ENCODE results near the gene FAM187B. TPM values are rescaled to one million over a fixed set of nuclear protein-coding genes. Genes with fewer than 3 reads are reported as not detected.

FAM187B gene
- total RNA-seq, 1 donor from 2014 or later, result not detected

- H3K4me1 ChIP-seq, result peaks cover 46% of the 10 kb centered on the region
- H3K4me3 ChIP-seq, result no peak overlapping the region
- no peaks in the 10 kb centered on the region for H3K36me3 ChIP-seq
- H3K27ac ChIP-seq, result no peak overlapping the region
- no peaks in the 10 kb centered on the region for H3K27me3 ChIP-seq
- intact Hi-C loops (cut with DNase I), result no loop called here
- TF ChIP-seq POLR2A (IDR thresholded peaks at IDR 0.05) (no peak), POLR2AphosphoS5 (IDR thresholded peaks at IDR 0.05; ENCODE audit: insufficient read depth in 1 of 2, low read depth in 1 of 2) (no peak)
- TF ChIP-seq, protein P1, sequence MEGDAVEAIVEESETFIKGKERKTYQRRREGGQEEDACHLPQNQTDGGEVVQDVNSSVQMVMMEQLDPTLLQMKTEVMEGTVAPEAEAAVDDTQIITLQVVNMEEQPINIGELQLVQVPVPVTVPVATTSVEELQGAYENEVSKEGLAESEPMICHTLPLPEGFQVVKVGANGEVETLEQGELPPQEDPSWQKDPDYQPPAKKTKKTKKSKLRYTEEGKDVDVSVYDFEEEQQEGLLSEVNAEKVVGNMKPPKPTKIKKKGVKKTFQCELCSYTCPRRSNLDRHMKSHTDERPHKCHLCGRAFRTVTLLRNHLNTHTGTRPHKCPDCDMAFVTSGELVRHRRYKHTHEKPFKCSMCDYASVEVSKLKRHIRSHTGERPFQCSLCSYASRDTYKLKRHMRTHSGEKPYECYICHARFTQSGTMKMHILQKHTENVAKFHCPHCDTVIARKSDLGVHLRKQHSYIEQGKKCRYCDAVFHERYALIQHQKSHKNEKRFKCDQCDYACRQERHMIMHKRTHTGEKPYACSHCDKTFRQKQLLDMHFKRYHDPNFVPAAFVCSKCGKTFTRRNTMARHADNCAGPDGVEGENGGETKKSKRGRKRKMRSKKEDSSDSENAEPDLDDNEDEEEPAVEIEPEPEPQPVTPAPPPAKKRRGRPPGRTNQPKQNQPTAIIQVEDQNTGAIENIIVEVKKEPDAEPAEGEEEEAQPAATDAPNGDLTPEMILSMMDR (IDR thresholded peaks at IDR 0.05), result no peak
- peak; percentile 88 to 93 for DNase-seq (ENCODE audit: extremely low spot score in 2 of 2)
- H3K9me3 ChIP-seq, result no peaks in the 10 kb centered on the region
These were observed 33.7 kb upstream of the FAM187B start for GRCh38 chr19:35262101-35262761.

GRCh38 chr19:35261356-35262100 is 33.0 kb upstream of the FAM187B start:
- intact Hi-C loops (cut with DNase I), result no loop called here
- Histone ChIP-seq H3K27me3 (no peaks in the 10 kb centered on the region), H3K27ac (no peak overlapping the region), H3K9me3 (no peaks in the 10 kb centered on the region), H3K4me3 (no peak overlapping the region), H3K4me1 (peaks cover 39% of the 10 kb centered on the region), H3K36me3 (no peaks in the 10 kb centered on the region)
- TF ChIP-seq, protein P1 (IDR thresholded peaks at IDR 0.05), result no peak
- TF ChIP-seq POLR2A (IDR thresholded peaks at IDR 0.05) (no peak), POLR2AphosphoS5 (IDR thresholded peaks at IDR 0.05; ENCODE audit: insufficient read depth in 1 of 2, low read depth in 1 of 2) (no peak)
- DNase-seq (ENCODE audit: extremely low spot score in 2 of 2), result peak; percentile 25 to 77

GRCh38 chr19:35260694-35261304 is 32.3 kb upstream of the FAM187B start:
- intact Hi-C loops (cut with DNase I), result no loop called here
- Histone ChIP-seq H3K27ac (no peak overlapping the region), H3K4me3 (no peak overlapping the region), H3K9me3 (no peaks in the 10 kb centered on the region), H3K4me1 (peaks cover 31% of the 10 kb centered on the region), H3K36me3 (no peaks in the 10 kb centered on the region), H3K27me3 (no peaks in the 10 kb centered on the region)
- DNase-seq (ENCODE audit: extremely low spot score in 2 of 2), result peak; percentile 28 to 58
- TF ChIP-seq POLR2AphosphoS5 (IDR thresholded peaks at IDR 0.05; ENCODE audit: insufficient read depth in 1 of 2, low read depth in 1 of 2) (no peak), POLR2A (IDR thresholded peaks at IDR 0.05) (no peak)
- TF ChIP-seq, protein P1 (IDR thresholded peaks at IDR 0.05), result no peak

- Histone ChIP-seq H3K27ac (no peak overlapping the region), H3K36me3 (no peaks in the 10 kb centered on the region), H3K4me1 (peaks cover 6% of the 10 kb centered on the region), H3K9me3 (no peaks in the 10 kb centered on the region), H3K4me3 (no peak overlapping the region), H3K27me3 (no peaks in the 10 kb centered on the region)
- intact Hi-C loops (cut with DNase I), result no loop called here
- TF ChIP-seq POLR2A (IDR thresholded peaks at IDR 0.05), result no peak
- TF ChIP-seq, protein P1 (IDR thresholded peaks at IDR 0.05), result no peak
- TF ChIP-seq POLR2AphosphoS5 (IDR thresholded peaks at IDR 0.05; ENCODE audit: insufficient read depth in 1 of 2, low read depth in 1 of 2), result no peak
- peak; percentile 22 to 70 for DNase-seq (ENCODE audit: extremely low spot score in 2 of 2)
These were observed 28.5 kb upstream of the FAM187B start for GRCh38 chr19:35257113-35257461.
